Measurements from ENCODE around the gene STC2.
"Not testable (repeated sequence)": the region's sequence is repeated elsewhere in the genome, so short reads cannot be mapped to it uniquely, and the experiment has no call there.

STC2 gene

GRCh38 chr5:173327948-173328843, at the start of gene STC2:
TSS of gene STC2 (minus strand) at chr5:173328414. CDS start at chr5:173328193, 221 bp downstream.
- peak; percentile 91 for DNase-seq (ENCODE audit: low read depth, low spot score)

- no peak for DNase-seq (ENCODE audit: low read depth, low spot score)
Observed at GRCh38 chr5:173371400-173371799, 43.2 kb upstream of the STC2 start.

- not testable (repeated sequence) for DNase-seq (ENCODE audit: low read depth, low spot score)
Observed at GRCh38 chr5:173363406-173363805, 35.2 kb upstream of the STC2 start.

- no peak for DNase-seq (ENCODE audit: low read depth, low spot score)
Observed at GRCh38 chr5:173355561-173355960, 27.3 kb upstream of the STC2 start.

GRCh38 chr5:173354645-173355044, 26.4 kb upstream of the STC2 start:
- no peak for DNase-seq (ENCODE audit: low read depth, low spot score)

GRCh38 chr5:173352366-173353349, 24.4 kb upstream of the STC2 start:
- DNase-seq (ENCODE audit: low read depth, low spot score) = no peak

GRCh38 chr5:173342813-173343755, 14.9 kb upstream of the STC2 start:
- no peak for DNase-seq (ENCODE audit: low read depth, low spot score)

GRCh38 chr5:173341961-173342430, 13.8 kb upstream of the STC2 start:
- no peak for DNase-seq (ENCODE audit: low read depth, low spot score)

GRCh38 chr5:173340984-173341383, 12.8 kb upstream of the STC2 start:
- DNase-seq (ENCODE audit: low read depth, low spot score) = no peak

- no peak for DNase-seq (ENCODE audit: low read depth, low spot score)
Observed at GRCh38 chr5:173340451-173340850, 12.2 kb upstream of the STC2 start.

GRCh38 chr5:173339286-173339685, 11.1 kb upstream of the STC2 start:
- no peak for DNase-seq (ENCODE audit: low read depth, low spot score)

- DNase-seq (ENCODE audit: low read depth, low spot score) = no peak
Observed at GRCh38 chr5:173338380-173339015, 10.3 kb upstream of the STC2 start.

- no peak for DNase-seq (ENCODE audit: low read depth, low spot score)
Observed at GRCh38 chr5:173334808-173335207, 6.6 kb upstream of the STC2 start.

- no peak for DNase-seq (ENCODE audit: low read depth, low spot score)
Observed at GRCh38 chr5:173333925-173334661, 5.9 kb upstream of the STC2 start.

- DNase-seq (ENCODE audit: low read depth, low spot score) = peak; percentile 89
Observed at GRCh38 chr5:173331956-173332479, 3.8 kb upstream of the STC2 start.

- DNase-seq (ENCODE audit: low read depth, low spot score) = no peak
Observed at GRCh38 chr5:173331287-173331686, 3.1 kb upstream of the STC2 start.

- DNase-seq (ENCODE audit: low read depth, low spot score) = no peak
Observed at GRCh38 chr5:173330338-173331206, 2.4 kb upstream of the STC2 start.

- peak; percentile 40 for DNase-seq (ENCODE audit: low read depth, low spot score)
Observed at GRCh38 chr5:173329491-173330337, 1.5 kb upstream of the STC2 start.

Measured in astrocyte of the hippocampus (primary cell).